Uterus (tissue), 4 donors: ENCODE results near the gene TAP2. TPM values are rescaled to one million over a fixed set of nuclear protein-coding genes. Genes with fewer than 3 reads are reported as not detected.

Experiments
- DNase-seq, 2 donors: peaks; one replicate each; pipeline ENCODE4 v3.0.0-alpha.2; 2019 to 2020
- H3K27ac ChIP-seq, 2 donors: fragments of 200-600 bp; sonication (generic); 1 replicate in 1 of 2; 2 replicates in 1 of 2; pipeline ENCODE4 v1.5.1; 2016 to 2018
- H3K27me3 ChIP-seq, 2 donors: fragments of 200-600 bp; sonication (generic); one replicate each; pipeline ENCODE4 v1.5.1; 2018 to 2019; ENCODE audit warnings: control low read depth in 1 of 2
- H3K36me3 ChIP-seq, 2 donors: fragments of 200-600 bp; sonication (generic); one replicate each; pipeline ENCODE4 v1.5.1; 2019; ENCODE audit warnings: control low read depth in 1 of 2
- H3K4me1 ChIP-seq, 2 donors: fragments of 200-600 bp; sonication (generic); one replicate each; pipeline ENCODE4 v1.5.1; 2018 to 2019; ENCODE audit warnings: control low read depth in 1 of 2
- H3K4me3 ChIP-seq, 2 donors: fragments of 200-600 bp; sonication (generic); 1 replicate in 1 of 2; 2 replicates in 1 of 2; pipeline ENCODE4 v1.5.1; 2018 to 2019; ENCODE audit warnings: mild to moderate bottlenecking in 1 of 2
- H3K9me3 ChIP-seq, 2 donors: fragments of 200-600 bp; sonication (generic); one replicate each; pipeline ENCODE4 v1.5.1; 2019; ENCODE audit warnings: control low read depth in 1 of 2
- CTCF ChIP-seq, 4 experiments: fragments of 200-600 bp in 2 of 4; fragments of 450-650 bp in 2 of 4; sonication (generic) in 2 of 4; IDR thresholded peaks; one replicate each; pipeline ENCODE4 v1.5.1; 2016 to 2019; ENCODE audit warnings: antibody characterized with exemption in 4 of 4, mild to moderate bottlenecking in 2 of 4, moderate library complexity in 1 of 4
- POLR2A ChIP-seq, 2 donors: fragments of 450-650 bp; IDR thresholded peaks; one replicate each; pipeline ENCODE4 v1.6.1; 2016; ENCODE audit warnings: antibody characterized with exemption in 2 of 2, mild to moderate bottlenecking in 1 of 2, moderate library complexity in 1 of 2
- intact Hi-C: fragments of 100-400 bp; cut with DNase I; formaldehyde crosslinking; loops from one replicate; pipeline ENCODE4 v1.15.1; 2023; ENCODE audit warnings: low total_unique reads
- total RNA-seq, 4 donors: library from RNA; depleted of rRNA in 3 of 4; stranded (reverse); fragments of >200 nt in 3 of 4; gene quantifications; one replicate each; pipeline versions ENCODE4 v1.1.0 to v1.2.4, GENCODE V29; 2014 to 2023
- donor health status: DM: yes; HTN: yes; CAD: no.

TAP2 gene
- total RNA-seq, 4 donors from 2014 or later, result 3.0 to 42.4 (median 21.5) TPM

GRCh38 chr6:32844839-32845383 lies 6.4 kb upstream of the TAP2 start:
- intact Hi-C loops, result no loop called here
- H3K27me3 ChIP-seq, result no peaks in the 10 kb centered on the region
- H3K4me1 ChIP-seq, result no peaks in the 10 kb centered on the region
- no peaks in the 10 kb centered on the region for H3K36me3 ChIP-seq
- peak overlapping the region; percentile 68 to 72 for H3K4me3 ChIP-seq
- no peak for DNase-seq
- TF ChIP-seq POLR2A (IDR thresholded peaks at IDR 0.05), result no peak
- peak overlapping the region; percentile 90 to 96 for H3K27ac ChIP-seq
- no peaks in the 10 kb centered on the region for H3K9me3 ChIP-seq

- Histone ChIP-seq H3K4me1 (no peaks in the 10 kb centered on the region), H3K9me3 (no peaks in the 10 kb centered on the region), H3K4me3 (peak within 1 kb of the TSS; percentile 68 to 72), H3K36me3 (no peaks in the 10 kb centered on the region), H3K27ac (peak within 1 kb of the TSS; percentile 90 to 96), H3K27me3 (no peaks in the 10 kb centered on the region)
- peak; percentile 96 to 98 for DNase-seq
- peak; percentile 89 to 98 for TF ChIP-seq POLR2A (IDR thresholded peaks at IDR 0.05)
- peak in 3 of 4 experiments; percentile 16 to 42 (median 38) for TF ChIP-seq CTCF (IDR thresholded peaks at IDR 0.05)
- intact Hi-C loops, result no loop called here
Measured at GRCh38 chr6:32843979-32844838, 5.7 kb upstream of the TAP2 start, which contains the start of gene PSMB8. Gene PSMB8 (minus strand): TSS chr6:32844047. CDS start chr6:32843996, 51 bp downstream.

GRCh38 chr6:32843331-32843978 lies 4.9 kb upstream of the TAP2 start:
- Histone ChIP-seq H3K36me3 (no peaks in the 10 kb centered on the region), H3K9me3 (no peaks in the 10 kb centered on the region), H3K27ac (peak overlapping the region; percentile 90 to 96), H3K27me3 (no peaks in the 10 kb centered on the region), H3K4me3 (peak overlapping the region; percentile 68 to 72), H3K4me1 (no peaks in the 10 kb centered on the region)
- no peak for TF ChIP-seq POLR2A (IDR thresholded peaks at IDR 0.05)
- intact Hi-C loops, result no loop called here
- no peak for DNase-seq

- peak overlapping the region; percentile 90 to 96 for H3K27ac ChIP-seq
- intact Hi-C loops, result no loop called here
- H3K4me3 ChIP-seq, result no peak overlapping the region
- H3K36me3 ChIP-seq, result no peaks in the 10 kb centered on the region
- DNase-seq, result no peak
- no peaks in the 10 kb centered on the region for H3K4me1 ChIP-seq
- H3K9me3 ChIP-seq, result no peaks in the 10 kb centered on the region
- TF ChIP-seq POLR2A (IDR thresholded peaks at IDR 0.05) (no peak), CTCF (IDR thresholded peaks at IDR 0.05) (no peak)
- H3K27me3 ChIP-seq, result no peaks in the 10 kb centered on the region
Measured at GRCh38 chr6:32842690-32843089, 4.2 kb upstream of the TAP2 start.

GRCh38 chr6:32842021-32842650 lies 3.6 kb upstream of the TAP2 start:
- no peak overlapping the region for H3K4me3 ChIP-seq
- no peaks in the 10 kb centered on the region for H3K4me1 ChIP-seq
- no peaks in the 10 kb centered on the region for H3K9me3 ChIP-seq
- H3K27me3 ChIP-seq, result no peaks in the 10 kb centered on the region
- H3K27ac ChIP-seq, result peak overlapping the region in 1 of 2 donors; percentile 96
- no peaks in the 10 kb centered on the region for H3K36me3 ChIP-seq
- no peak for TF ChIP-seq CTCF (IDR thresholded peaks at IDR 0.05)
- TF ChIP-seq POLR2A (IDR thresholded peaks at IDR 0.05), result no peak
- intact Hi-C loops, result no loop called here
- no peak for DNase-seq
